Epithelial cell of esophagus (primary cell): ENCODE data around the gene GALNT9.
"Not testable (repeated sequence)": the region's sequence is repeated elsewhere in the genome, so short reads cannot be mapped to it uniquely, and the experiment has no call there.

Experiments used
- DNase-seq: peaks from one replicate; pipeline ENCODE4 v3.0.0; 2010; ENCODE audit warnings: low read depth
- H3K4me3 ChIP-seq: 2 replicates; pipeline ENCODE4 v1.5.1; 2011; ENCODE audit warnings: mild to moderate bottlenecking, low read length, control low read depth
- TF ChIP-seq, protein P1 (sequence below): IDR thresholded peaks from 2 replicates; pipeline ENCODE4 v1.5.1; 2011; ENCODE audit warnings: low read depth, mild to moderate bottlenecking, low read length, control low read depth, inconsistent platforms; ENCODE audit not compliant: insufficient read depth; ENCODE audit errors: missing control alignments

GALNT9 gene

DNA sequence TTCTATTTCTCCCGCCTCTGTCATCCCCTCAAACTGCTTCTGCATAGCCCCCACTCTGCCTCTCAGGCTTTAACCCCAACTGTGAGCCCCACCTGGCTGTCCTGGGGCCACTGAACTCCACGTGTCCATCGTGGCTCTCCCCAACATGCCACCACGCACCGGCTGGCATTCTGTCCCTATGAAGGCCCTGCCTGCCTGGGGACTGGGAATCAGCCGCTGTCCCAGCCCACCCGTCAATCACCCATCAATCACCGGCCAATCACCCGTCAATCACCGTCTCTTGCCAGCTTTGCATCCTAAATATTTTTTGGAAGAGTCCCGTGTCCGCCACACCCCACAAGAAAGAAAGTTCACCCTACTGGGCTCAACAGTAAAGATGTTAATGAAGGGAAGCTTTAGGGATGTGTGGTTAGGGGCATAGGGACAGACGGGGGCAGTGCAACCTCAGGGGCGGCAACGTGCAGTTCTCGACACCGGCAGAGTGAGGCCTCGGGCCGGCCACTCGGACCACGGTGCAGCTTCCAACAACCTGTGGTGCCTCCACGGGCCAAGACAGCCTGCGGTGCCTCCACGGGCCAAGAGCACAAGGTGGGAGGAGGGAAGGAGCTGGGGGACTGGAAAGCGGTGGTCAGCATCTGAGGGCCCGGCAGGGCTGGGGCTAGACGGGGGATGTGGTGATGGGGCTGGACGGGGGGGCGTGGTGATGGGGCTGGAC, 85.6 kb downstream of the GALNT9 start:
- no peak for DNase-seq
- no peak overlapping the region for H3K4me3 ChIP-seq
- TF ChIP-seq, protein P1, sequence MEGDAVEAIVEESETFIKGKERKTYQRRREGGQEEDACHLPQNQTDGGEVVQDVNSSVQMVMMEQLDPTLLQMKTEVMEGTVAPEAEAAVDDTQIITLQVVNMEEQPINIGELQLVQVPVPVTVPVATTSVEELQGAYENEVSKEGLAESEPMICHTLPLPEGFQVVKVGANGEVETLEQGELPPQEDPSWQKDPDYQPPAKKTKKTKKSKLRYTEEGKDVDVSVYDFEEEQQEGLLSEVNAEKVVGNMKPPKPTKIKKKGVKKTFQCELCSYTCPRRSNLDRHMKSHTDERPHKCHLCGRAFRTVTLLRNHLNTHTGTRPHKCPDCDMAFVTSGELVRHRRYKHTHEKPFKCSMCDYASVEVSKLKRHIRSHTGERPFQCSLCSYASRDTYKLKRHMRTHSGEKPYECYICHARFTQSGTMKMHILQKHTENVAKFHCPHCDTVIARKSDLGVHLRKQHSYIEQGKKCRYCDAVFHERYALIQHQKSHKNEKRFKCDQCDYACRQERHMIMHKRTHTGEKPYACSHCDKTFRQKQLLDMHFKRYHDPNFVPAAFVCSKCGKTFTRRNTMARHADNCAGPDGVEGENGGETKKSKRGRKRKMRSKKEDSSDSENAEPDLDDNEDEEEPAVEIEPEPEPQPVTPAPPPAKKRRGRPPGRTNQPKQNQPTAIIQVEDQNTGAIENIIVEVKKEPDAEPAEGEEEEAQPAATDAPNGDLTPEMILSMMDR, result no peak

DNA sequence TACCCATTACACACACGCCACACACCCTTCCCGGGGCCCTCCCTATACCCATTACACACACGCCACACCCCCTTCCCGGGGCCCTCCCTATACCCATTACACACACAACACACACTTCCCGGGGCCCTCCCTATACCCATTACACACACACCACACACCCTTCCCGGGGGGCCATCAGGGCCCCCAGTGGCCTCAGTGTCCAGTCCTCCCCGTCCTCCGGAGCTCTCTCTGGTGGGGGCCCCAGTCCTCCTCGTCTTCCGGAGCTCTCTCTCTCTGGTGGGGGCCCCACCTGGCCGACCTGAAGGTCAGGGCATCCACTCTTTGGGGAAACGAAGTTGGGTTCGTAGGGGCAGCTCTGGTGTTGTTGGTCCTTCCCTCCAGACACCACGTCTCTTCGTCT, 86.2 kb downstream of the GALNT9 start:
- not testable (repeated sequence) for DNase-seq, H3K4me3 ChIP-seq

DNA sequence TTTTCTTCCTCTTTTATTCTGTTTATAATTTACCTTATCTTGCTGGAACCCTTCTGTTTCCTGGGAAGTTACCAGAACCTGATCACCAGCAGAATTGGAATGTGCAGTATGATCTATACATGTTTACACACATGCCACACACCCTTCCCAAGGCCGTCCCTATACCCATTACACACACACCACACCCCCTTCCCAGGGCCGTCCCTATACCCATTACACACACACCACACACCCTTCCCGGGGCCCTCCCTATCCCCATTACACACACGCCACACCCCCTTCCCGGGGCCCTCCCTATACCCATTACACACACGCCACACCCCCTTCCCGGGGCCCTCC, 88.8 kb downstream of the GALNT9 start:
- H3K4me3 ChIP-seq, DNase-seq: not testable (repeated sequence)

DNA sequence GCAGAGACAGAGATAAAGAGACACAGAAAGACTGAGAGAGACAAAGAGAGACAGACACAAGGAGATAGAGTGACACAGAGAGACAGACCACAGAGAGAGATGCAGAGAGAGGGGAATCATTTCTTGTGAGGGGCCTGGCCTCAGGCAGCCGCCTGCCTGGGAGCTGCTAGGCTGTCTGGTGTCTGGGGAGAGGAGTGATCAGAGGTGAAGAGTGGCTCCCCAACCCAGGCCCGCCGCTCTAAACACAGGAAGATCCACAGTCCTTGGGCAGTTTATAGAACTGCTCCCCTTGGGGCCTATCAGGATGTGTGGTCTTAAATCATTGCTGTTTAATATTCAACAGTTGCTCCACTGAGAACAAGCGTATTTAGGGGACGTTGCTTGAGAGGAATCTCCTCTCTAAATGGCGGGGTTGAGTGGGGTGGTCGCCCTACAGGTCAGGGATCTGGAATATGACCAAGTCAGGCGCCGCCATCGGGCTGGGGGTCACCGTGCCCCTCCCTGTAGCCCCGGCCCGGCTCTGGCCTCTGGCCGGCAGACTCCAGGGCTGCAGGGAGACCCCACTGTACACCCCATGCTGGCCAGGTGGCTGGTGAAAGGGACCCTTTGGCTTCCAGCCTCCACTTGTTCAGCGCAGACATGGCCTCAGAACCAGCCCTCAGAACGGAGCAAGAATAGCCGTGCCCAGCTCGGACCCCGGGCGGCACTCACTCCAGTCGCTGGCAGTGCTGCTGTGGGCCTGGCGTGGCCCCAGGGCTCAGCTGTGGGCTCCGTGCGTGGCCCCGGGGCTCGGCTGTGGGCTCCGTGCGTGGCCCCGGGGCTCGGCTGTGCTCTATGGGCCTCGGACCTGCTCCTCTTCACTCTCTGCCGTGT, 89.4 kb downstream of the GALNT9 start:
- TF ChIP-seq, protein P1, result no peak
- DNase-seq, result no peak
- no peak overlapping the region for H3K4me3 ChIP-seq

DNA sequence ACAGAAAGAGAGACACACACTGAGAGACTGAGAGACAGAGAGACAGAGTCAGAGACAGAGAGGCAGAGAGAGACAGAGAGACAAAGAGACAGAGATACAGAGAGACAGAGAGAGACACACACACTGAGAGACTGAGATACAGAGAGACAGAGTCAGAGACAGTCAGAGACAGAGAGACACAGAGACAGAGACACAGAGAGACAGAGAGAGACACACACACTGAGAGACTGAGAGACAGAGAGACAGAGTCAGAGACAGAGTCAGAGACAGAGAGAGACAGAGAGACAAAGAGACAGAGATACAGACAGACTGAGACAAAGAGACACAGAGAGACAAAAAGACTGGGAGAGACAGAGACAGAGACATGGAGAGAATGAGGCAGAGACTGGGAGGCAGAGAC, 90.0 kb downstream of the GALNT9 start:
- no peak overlapping the region for H3K4me3 ChIP-seq
- TF ChIP-seq, protein P1, result no peak
- DNase-seq, result no peak

DNA sequence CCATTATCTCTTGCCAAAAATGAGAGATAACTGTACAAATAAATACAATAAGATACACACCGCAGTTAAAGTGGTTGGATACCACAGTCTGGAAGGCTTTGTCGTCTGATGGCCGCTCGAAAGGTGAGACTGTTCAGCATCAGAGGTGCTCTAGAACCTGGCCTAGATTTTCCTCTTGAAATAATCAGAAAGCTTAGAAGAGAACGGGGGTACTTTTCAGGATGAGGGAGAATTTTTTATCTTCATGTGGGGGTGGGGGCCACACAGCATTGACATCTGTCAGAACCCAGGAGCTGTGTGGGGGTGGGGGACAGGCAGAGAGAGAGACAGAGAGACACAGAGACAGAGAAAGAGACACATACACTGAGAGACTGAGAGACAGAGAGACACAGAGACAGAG, 90.5 kb downstream of the GALNT9 start:
- TF ChIP-seq, protein P1, result no peak
- no peak overlapping the region for H3K4me3 ChIP-seq
- no peak for DNase-seq

DNA sequence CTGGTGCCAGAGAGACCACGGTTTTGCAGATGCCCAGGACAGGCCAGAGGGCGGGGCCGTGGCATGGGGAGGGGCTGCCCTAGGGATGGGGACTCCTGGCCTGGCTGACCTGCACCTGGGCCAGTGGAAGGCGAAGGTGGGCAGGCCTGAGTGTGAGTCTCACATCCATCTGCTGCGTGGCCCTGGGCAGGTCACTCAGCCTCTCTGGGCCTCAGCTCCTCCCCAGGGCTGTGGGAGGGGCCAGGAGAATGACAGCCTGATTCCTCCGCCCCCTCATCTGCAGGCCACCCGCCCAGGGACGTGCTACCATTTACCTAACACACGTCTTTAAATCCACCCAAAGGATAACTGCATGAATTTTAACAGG, 90.9 kb downstream of the GALNT9 start:
- TF ChIP-seq, protein P1, result no peak
- DNase-seq, result no peak

More for the DNA sequence above, 90.9 kb downstream of the GALNT9 start:
- H3K4me3 ChIP-seq, result no peak overlapping the region
